Heart right ventricle (tissue), 16 donors: ENCODE results near the gene MVK. TPM values are rescaled to one million over a fixed set of nuclear protein-coding genes. Genes with fewer than 3 reads are reported as not detected.

Experiments used
- ATAC-seq, 8 donors: fragments of 200-7000 bp; cut with Tn5 transposase; one replicate each; pipeline ENCODE4 v1.9.1; 2020; ENCODE audit warnings: mild to moderate bottlenecking in 8 of 8, moderate library complexity in 8 of 8, moderate number of reproducible peaks in 1 of 8
- DNase-seq, 2 donors: peaks; one replicate each; pipeline ENCODE4 v3.0.0-alpha.2; 2020
- H3K27ac ChIP-seq, 10 donors: fragments of 200-600 bp; sonication (generic) in 2 of 10; one replicate each; pipeline versions ENCODE4 v1.5.0 to v1.8.0; 2020 to 2022; ENCODE audit warnings: mild to moderate bottlenecking in 3 of 10
- H3K27me3 ChIP-seq, 7 donors: fragments of 200-600 bp; one replicate each; pipeline ENCODE4 v1.8.0; 2021 to 2022; ENCODE audit warnings: mild to moderate bottlenecking in 2 of 7
- H3K36me3 ChIP-seq, 9 donors: fragments of 200-600 bp; sonication (generic) in 1 of 9; one replicate each; pipeline versions ENCODE4 v1.5.0 to v1.8.0; 2020 to 2022; ENCODE audit warnings: mild to moderate bottlenecking in 2 of 9
- H3K4me1 ChIP-seq, 9 donors: fragments of 200-600 bp; sonication (generic) in 1 of 9; one replicate each; pipeline versions ENCODE4 v1.5.0 to v1.8.0; 2020 to 2022; ENCODE audit warnings: mild to moderate bottlenecking in 4 of 9
- H3K4me3 ChIP-seq, 10 donors: fragments of 200-600 bp; sonication (generic) in 2 of 10; one replicate each; pipeline versions ENCODE4 v1.5.0 to v1.8.0; 2020 to 2022; ENCODE audit warnings: mild to moderate bottlenecking in 7 of 10, moderate library complexity in 2 of 10
- H3K9me3 ChIP-seq, 11 donors: fragments of 200-600 bp in 10 of 11; sonication (generic) in 2 of 11; one replicate each; pipeline versions ENCODE4 v1.5.0 to v1.8.0; 2013 to 2022; ENCODE audit warnings: mild to moderate bottlenecking in 2 of 11, control low read depth in 1 of 11, moderate library complexity in 1 of 11
- CTCF ChIP-seq, 9 donors: fragments of 200-600 bp; sonication (generic) in 2 of 9; IDR thresholded peaks; one replicate each; pipeline versions ENCODE4 v1.5.0 to v1.8.0; 2021 to 2022; ENCODE audit warnings: antibody characterized with exemption in 9 of 9, mild to moderate bottlenecking in 5 of 9, moderate library complexity in 1 of 9
- WGBS, 2 donors: extraction: QIAGEN DNeasy Blood & Tissue Kit; methylation state at CpG; one replicate each; pipeline ENCODE4 v1.1.7; 2013; ENCODE audit warnings: inconsistent platforms in 1 of 2; 5-methylcytosine and 5-hydroxymethylcytosine counted together
- intact Hi-C, 10 donors: fragments of 100-400 bp; cut with DNase I; formaldehyde crosslinking; loops; one replicate each; pipeline versions ENCODE4 v1.11.1 to v1.14.2; 2022
- polyA plus RNA-seq, 2 donors: library from polyadenylated mRNA; stranded (reverse); fragments of 200-250 nt; gene quantifications; one replicate each; pipeline ENCODE4 v1.2.3, GENCODE V29; 2013
- total RNA-seq, 10 donors: library from RNA; stranded (reverse); fragmentation: NEBNext Ultra II Directional in 3 of 10; extraction: Animal tissue kit (Norgen Biotek cat#: 25700) in 3 of 10; gene quantifications; one replicate each; pipeline versions ENCODE4 v1.2.1 to v1.2.4, GENCODE V29; 2021 to 2023
- donor health status: Arrhythmogenic right ventricular cardiomyopathy.
- donor health status: ischemic (EF 13 %, LVEDD 7.1; RV severe dilation, severe dysfunction).
- donor health status: healthy with polysubstance abuse.
- donor health status: DM: no; HTN: yes; CAD: no.
- donor health status: DM: no; HTN: no; CAD: no.
- donor health status: ischemic (EF 25% LVEDD 6.9; RV normal size, moderate dysfunction).
- donor health status: ischemic (EF 25% LVEDD 5.7; RV mildly dilated, moderate dysfunction).
- donor health status: healthy.
- donor health status: DM: yes; HTN: yes; CAD: no.
- donor health status: Ischemic cardiomyopathy.
- donor health status: ischemic (EF 35%, LVEDD 5.7; RV mildly dilated, moderate dysfunction).
- donor health status: nonischemic (EF 11% LVEDD 7.7; RV severe dilation, severe dysfunction).
- donor health status: DM: yes; HTN: yes; CAD: no.
- donor health status: PGD.
- donor health status: ischemic (EF 29% LVEDD 5.4; RV normal size, mild dysfunction).
- donor health status: nonischemic (EF 23%, LVEDD 6.1; RV moderate dilation, normal function).

The MVK gene
- total and polyA plus RNA-seq, 12 donors, result 7.9 to 18.1 (median 9.3) TPM

- Histone ChIP-seq H3K27me3 (peaks cover 0 to 11% (median 0%) of the 10 kb centered on the region in 7 donors), H3K4me3 (no peak overlapping the region), H3K4me1 (no peaks in the 10 kb centered on the region), H3K36me3 (no peaks in the 10 kb centered on the region), H3K27ac (no peak overlapping the region), H3K9me3 (no peaks in the 10 kb centered on the region)
- TF ChIP-seq CTCF (IDR thresholded peaks at IDR 0.05), result no peak
- intact Hi-C loops, result no loop called here
- ATAC-seq (no peak), DNase-seq (no peak)
- WGBS, 2 donors, result 82 to 85% methylated on average over 4 of the region's 4 CpGs
These were observed 65.1 kb downstream of the MVK start for GRCh38 chr12:109638735-109639134.

- 77 to 79% methylated on average over 10 of the region's 10 CpGs for WGBS, 2 donors
- no peak for DNase-seq
These were observed 65.7 kb downstream of the MVK start for GRCh38 chr12:109639151-109639872.

GRCh38 chr12:109640961-109641360 is 67.4 kb downstream of the MVK start:
- Histone ChIP-seq H3K4me1 (no peaks in the 10 kb centered on the region), H3K27me3 (peaks cover 0 to 29% (median 13%) of the 10 kb centered on the region in 7 donors), H3K9me3 (no peaks in the 10 kb centered on the region), H3K27ac (no peak overlapping the region), H3K4me3 (no peak overlapping the region), H3K36me3 (no peaks in the 10 kb centered on the region)
- ATAC-seq, result no peak
- WGBS, 2 donors, result 40 to 51% methylated on average over 3 of the region's 3 CpGs
- intact Hi-C loops, result no loop called here
- TF ChIP-seq CTCF (IDR thresholded peaks at IDR 0.05), result no peak
- no peak for DNase-seq

More at GRCh38 chr12:109639151-109639872, 65.7 kb downstream of the MVK start:
- H3K9me3 ChIP-seq, result no peaks in the 10 kb centered on the region
- no peak overlapping the region for H3K27ac ChIP-seq
- no peak for ATAC-seq
- H3K36me3 ChIP-seq, result no peaks in the 10 kb centered on the region
- TF ChIP-seq CTCF (IDR thresholded peaks at IDR 0.05), result no peak
- H3K4me1 ChIP-seq, result no peaks in the 10 kb centered on the region
- no peak overlapping the region for H3K4me3 ChIP-seq
- intact Hi-C loops, result no loop called here
- peaks cover 0 to 15% (median 0%) of the 10 kb centered on the region in 7 donors for H3K27me3 ChIP-seq

- ATAC-seq (no peak), DNase-seq (no peak)
- TF ChIP-seq CTCF (IDR thresholded peaks at IDR 0.05), result no peak
- 89 to 91% methylated on average over 2 of the region's 2 CpGs for WGBS, 2 donors
- H3K36me3 ChIP-seq, result no peaks in the 10 kb centered on the region
- no peak overlapping the region for H3K4me3 ChIP-seq
- intact Hi-C loops, result no loop called here
- no peaks in the 10 kb centered on the region for H3K9me3 ChIP-seq
- no peak overlapping the region for H3K27ac ChIP-seq
- H3K27me3 ChIP-seq, result peaks cover 0 to 34% (median 17%) of the 10 kb centered on the region in 7 donors
- H3K4me1 ChIP-seq, result no peaks in the 10 kb centered on the region
These were observed 67.8 kb downstream of the MVK start for GRCh38 chr12:109641422-109641821.
